Calu3 (cell line): ENCODE measurements around the gene FXYD3. TPM values are rescaled to one million over a fixed set of nuclear protein-coding genes. Genes with fewer than 3 reads are reported as not detected.

ENCODE experiments used
- Bru-seq: library from RNA; stranded (reverse); fragments of 400-500 nt; gene quantifications from one replicate; lab custom pipeline; 2021; lab: Mats Ljungman, UMichigan
- BruChase-seq, 2 experiments: library from RNA; stranded (reverse); fragments of 400-500 nt; gene quantifications; one replicate each; lab custom pipeline; 2021; lab: Mats Ljungman, UMichigan
- BruUV-seq: library from RNA; stranded (reverse); fragments of 400-500 nt; replicated peaks from 2 replicates; lab custom pipeline; 2021; lab: Mats Ljungman, UMichigan
- CTCF ChIA-PET: fragments of 300-600 bp; sonication (Branson Sonifier 250); formaldehyde crosslinking; loops from one replicate; lab custom pipeline; 2022; ENCODE audit warnings: antibody characterized with exemption; lab: Charles Lee
- DNase-seq: peaks from one replicate; pipeline ENCODE4 v3.0.0; 2022
- H3K27ac Mint-ChIP-seq: one replicate; pipeline ENCODE4 v1.8.0; 2022; ENCODE audit warnings: mixed read lengths; ENCODE audit not compliant: unreplicated experiment
- H3K27me3 Mint-ChIP-seq: one replicate; pipeline ENCODE4 v1.8.0; 2022; ENCODE audit warnings: mixed read lengths; ENCODE audit not compliant: unreplicated experiment
- H3K36me3 Mint-ChIP-seq: one replicate; pipeline ENCODE4 v1.8.0; 2022; ENCODE audit warnings: mild to moderate bottlenecking, moderate library complexity, mixed read lengths; ENCODE audit not compliant: insufficient read depth, unreplicated experiment
- H3K4me1 Mint-ChIP-seq: one replicate; pipeline ENCODE4 v1.8.0; 2022; ENCODE audit warnings: mild to moderate bottlenecking, low read depth, mixed read lengths; ENCODE audit not compliant: unreplicated experiment
- H3K4me3 Mint-ChIP-seq: one replicate; pipeline ENCODE4 v1.8.0; 2022; ENCODE audit warnings: mild to moderate bottlenecking, low read depth, moderate library complexity, mixed read lengths; ENCODE audit not compliant: unreplicated experiment
- H3K9me3 Mint-ChIP-seq: one replicate; pipeline ENCODE4 v1.8.0; 2022; ENCODE audit warnings: low read depth, mixed read lengths; ENCODE audit not compliant: unreplicated experiment
- intact Hi-C: fragments of 100-400 bp; cut with micrococcal nuclease; formaldehyde crosslinking; loops from one replicate; pipeline ENCODE4 v1.10.0; 2022; ENCODE audit not compliant: unreplicated experiment
- long read RNA-seq: library from polyadenylated mRNA; stranded (forward); transcript quantifications from one replicate; pipeline ENCODE4 v2.0.0, GENCODE V29; 2022
- total RNA-seq: library from RNA; stranded (reverse); gene quantifications from 2 replicates; pipeline ENCODE4 v1.2.3, GENCODE V29; 2022
- TF ChIP-seq, protein P1 (sequence below): fragments of 200-600 bp; IDR thresholded peaks from one replicate; pipeline ENCODE4 v1.8.0; 2022; ENCODE audit warnings: antibody characterized with exemption; ENCODE audit not compliant: unreplicated experiment

FXYD3 gene, protein sequence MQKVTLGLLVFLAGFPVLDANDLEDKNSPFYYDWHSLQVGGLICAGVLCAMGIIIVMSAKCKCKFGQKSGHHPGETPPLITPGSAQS
- 183 and 291 TPM in 2 replicates for total RNA-seq
- Bru-seq, nascent RNA = percentile 76 among the genes with signal in this experiment
- BruChase-seq, experiment 1, labeled RNA remaining after a 6-hour chase = percentile 68 among the genes with signal in this experiment
- percentile 64 among the genes with signal in this experiment for BruChase-seq, experiment 2, labeled RNA remaining after a 2-hour chase
- long read RNA-seq, transcript FXYD3-202 (7 exons, 1,320 nt) = major isoform, 27 of 465 reads
- long read RNA-seq, partial matches to known transcripts = 400 of 465 reads
- long read RNA-seq, other reads (novel, unspliced or antisense) = 29 of 465 reads

- peak within 1 kb of the TSS; percentile 74 for H3K4me3 Mint-ChIP-seq
- H3K27me3 Mint-ChIP-seq = no peaks in the 10 kb centered on the region
- TSS peak; percentile 64 for BruUV-seq
- TF ChIP-seq, protein P1, sequence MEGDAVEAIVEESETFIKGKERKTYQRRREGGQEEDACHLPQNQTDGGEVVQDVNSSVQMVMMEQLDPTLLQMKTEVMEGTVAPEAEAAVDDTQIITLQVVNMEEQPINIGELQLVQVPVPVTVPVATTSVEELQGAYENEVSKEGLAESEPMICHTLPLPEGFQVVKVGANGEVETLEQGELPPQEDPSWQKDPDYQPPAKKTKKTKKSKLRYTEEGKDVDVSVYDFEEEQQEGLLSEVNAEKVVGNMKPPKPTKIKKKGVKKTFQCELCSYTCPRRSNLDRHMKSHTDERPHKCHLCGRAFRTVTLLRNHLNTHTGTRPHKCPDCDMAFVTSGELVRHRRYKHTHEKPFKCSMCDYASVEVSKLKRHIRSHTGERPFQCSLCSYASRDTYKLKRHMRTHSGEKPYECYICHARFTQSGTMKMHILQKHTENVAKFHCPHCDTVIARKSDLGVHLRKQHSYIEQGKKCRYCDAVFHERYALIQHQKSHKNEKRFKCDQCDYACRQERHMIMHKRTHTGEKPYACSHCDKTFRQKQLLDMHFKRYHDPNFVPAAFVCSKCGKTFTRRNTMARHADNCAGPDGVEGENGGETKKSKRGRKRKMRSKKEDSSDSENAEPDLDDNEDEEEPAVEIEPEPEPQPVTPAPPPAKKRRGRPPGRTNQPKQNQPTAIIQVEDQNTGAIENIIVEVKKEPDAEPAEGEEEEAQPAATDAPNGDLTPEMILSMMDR = no peak
- DNase-seq = peak; percentile 38
- peak within 1 kb of the TSS; percentile 53 for H3K27ac Mint-ChIP-seq
- CTCF ChIA-PET = interaction anchor here (0.7 to 2.5 kb wide), 11 partner anchors 8 to 72 kb away, joined by 3 to 14 read pairs (median 5); partner anchors contain the start of gene LGI4
- peaks cover 48% of the 10 kb centered on the region for H3K4me1 Mint-ChIP-seq
- H3K9me3 Mint-ChIP-seq = no peaks in the 10 kb centered on the region
- intact Hi-C loops = loop anchor here (2.0 kb wide), 1 partner anchor 19 kb away; the partner anchor contains the start of gene LGI4
- H3K36me3 Mint-ChIP-seq = peaks cover 40% of the 10 kb centered on the region
Measured at GRCh38 chr19:35115177-35115951, at the start of gene FXYD3. TSS of gene FXYD3 (plus strand) at chr19:35115823. CDS start at chr19:35119377, 3,554 bp downstream.

- TF ChIP-seq, protein P1 = no peak
Measured at GRCh38 chr19:35066121-35066520, 49.5 kb upstream of the FXYD3 start.

GRCh38 chr19:35066691-35067563 lies 48.7 kb upstream of the FXYD3 start:
- Mint-ChIP-seq H3K9me3 (no peaks in the 10 kb centered on the region), H3K4me3 (no peak overlapping the region), H3K27ac (no peak overlapping the region), H3K27me3 (no peaks in the 10 kb centered on the region), H3K4me1 (peaks cover 34% of the 10 kb centered on the region), H3K36me3 (no peaks in the 10 kb centered on the region)
- CTCF ChIA-PET = interaction anchor here (0.6 to 2.4 kb wide), 18 partner anchors 8 to 426 kb away, joined by 3 to 31 read pairs (median 4); partner anchors contain the start of genes FXYD3 and LGI4
- peak; percentile 97 for DNase-seq
- no TSS peak for BruUV-seq
- TF ChIP-seq, protein P1 = peak; percentile 96
- intact Hi-C loops = loop anchor here (1.0 to 10.0 kb wide), 3 partner anchors 23 to 148 kb away; partner anchors contain the start of gene LGI4

More at GRCh38 chr19:35066121-35066520, 49.5 kb upstream of the FXYD3 start:
- CTCF ChIA-PET = interaction anchor here (1.1 to 2.4 kb wide), 6 partner anchors 8 to 75 kb away, joined by 3 to 31 read pairs (median 10); partner anchors contain the start of gene FXYD3
- Mint-ChIP-seq H3K27me3 (no peaks in the 10 kb centered on the region), H3K9me3 (no peaks in the 10 kb centered on the region), H3K4me1 (peaks cover 34% of the 10 kb centered on the region), H3K36me3 (no peaks in the 10 kb centered on the region), H3K27ac (no peak overlapping the region), H3K4me3 (no peak overlapping the region)
- DNase-seq = no peak
- intact Hi-C loops = loop anchor here (10.0 kb wide), 1 partner anchor 149 kb away; no protein-coding TSS in a partner anchor
- BruUV-seq = no TSS peak
